Nephron (organoid): ENCODE results near the gene IL19.

ENCODE experiments used
- H3K27ac Mint-ChIP-seq, 3 experiments: 2 replicates each; pipeline ENCODE4 v1.8.0; 2020; ENCODE audit warnings: mixed read lengths in 3 of 3, mild to moderate bottlenecking in 2 of 3, moderate library complexity in 1 of 3
- H3K27me3 Mint-ChIP-seq: 2 replicates; pipeline ENCODE4 v1.8.0; 2021; ENCODE audit warnings: low read depth, mild to moderate bottlenecking, moderate library complexity, mixed read lengths
- H3K36me3 Mint-ChIP-seq: 2 replicates; pipeline ENCODE4 v1.8.0; 2020; ENCODE audit warnings: low read depth, mixed read lengths
- H3K4me1 Mint-ChIP-seq: 2 replicates; pipeline ENCODE4 v1.8.0; 2020; ENCODE audit warnings: mixed read lengths
- H3K4me3 Mint-ChIP-seq, 3 experiments: 2 replicates each; pipeline ENCODE4 v1.8.0; 2020; ENCODE audit warnings: mild to moderate bottlenecking in 3 of 3, mixed read lengths in 3 of 3, moderate library complexity in 2 of 3
- H3K9me3 Mint-ChIP-seq: 2 replicates; pipeline ENCODE4 v1.8.0; 2020; ENCODE audit warnings: mixed read lengths
- CTCF ChIP-seq, 3 experiments: fragments of 200-600 bp; sonication (generic); IDR thresholded peaks; one replicate each; pipeline ENCODE4 v1.5.0; 2021; ENCODE audit warnings: antibody characterized with exemption in 3 of 3; ENCODE audit not compliant: unreplicated experiment in 3 of 3

The IL19 gene

DNA sequence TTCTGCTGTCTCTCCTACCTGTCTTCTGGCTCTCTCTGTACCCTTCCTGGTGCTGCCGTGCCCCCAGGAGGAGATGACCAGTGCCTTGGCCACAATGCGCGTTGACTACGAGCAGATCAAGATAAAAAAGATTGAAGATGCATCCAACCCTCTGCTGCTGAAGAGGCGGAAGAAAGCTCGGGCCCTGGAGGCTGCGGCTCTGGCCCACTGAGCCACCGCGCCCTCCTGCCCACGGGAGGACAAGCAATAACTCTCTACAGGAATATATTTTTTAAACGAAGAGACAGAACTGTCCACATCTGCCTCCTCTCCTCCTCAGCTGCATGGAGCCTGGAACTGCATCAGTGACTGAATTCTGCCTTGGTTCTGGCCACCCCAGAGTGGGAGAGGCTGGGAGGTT, 38.1 kb upstream of the IL19 start:
- peaks cover 38% of the 10 kb centered on the region for H3K36me3 Mint-ChIP-seq
- H3K4me1 Mint-ChIP-seq, result peaks cover 5% of the 10 kb centered on the region
- H3K4me3 Mint-ChIP-seq, result no peak overlapping the region
- TF ChIP-seq CTCF (IDR thresholded peaks at IDR 0.05; ENCODE audit: unreplicated experiment in 3 of 3), result no peak
- H3K27me3 Mint-ChIP-seq, result no peaks in the 10 kb centered on the region
- H3K27ac Mint-ChIP-seq, result no peak overlapping the region
- no peaks in the 10 kb centered on the region for H3K9me3 Mint-ChIP-seq

- TF ChIP-seq CTCF (IDR thresholded peaks at IDR 0.05; ENCODE audit: unreplicated experiment in 3 of 3), result no peak
- no peaks in the 10 kb centered on the region for H3K9me3 Mint-ChIP-seq
- H3K4me1 Mint-ChIP-seq, result peaks cover 10% of the 10 kb centered on the region
- H3K36me3 Mint-ChIP-seq, result peaks cover 38% of the 10 kb centered on the region
- H3K27me3 Mint-ChIP-seq, result no peaks in the 10 kb centered on the region
- no peak overlapping the region for H3K27ac Mint-ChIP-seq
- no peak overlapping the region for H3K4me3 Mint-ChIP-seq
Observed at GRCh38 chr1:206732992-206733391, 37.6 kb upstream of the IL19 start.

- H3K4me1 Mint-ChIP-seq, result peaks cover 26% of the 10 kb centered on the region
- peak; percentile 65 to 76 (median 73) for TF ChIP-seq CTCF (IDR thresholded peaks at IDR 0.05; ENCODE audit: unreplicated experiment in 3 of 3)
- peaks cover 31% of the 10 kb centered on the region for H3K36me3 Mint-ChIP-seq
- no peaks in the 10 kb centered on the region for H3K9me3 Mint-ChIP-seq
- H3K27ac Mint-ChIP-seq, result no peak overlapping the region
- H3K27me3 Mint-ChIP-seq, result no peaks in the 10 kb centered on the region
- no peak overlapping the region for H3K4me3 Mint-ChIP-seq
Observed at GRCh38 chr1:206734499-206735142, 36.0 kb upstream of the IL19 start.

DNA sequence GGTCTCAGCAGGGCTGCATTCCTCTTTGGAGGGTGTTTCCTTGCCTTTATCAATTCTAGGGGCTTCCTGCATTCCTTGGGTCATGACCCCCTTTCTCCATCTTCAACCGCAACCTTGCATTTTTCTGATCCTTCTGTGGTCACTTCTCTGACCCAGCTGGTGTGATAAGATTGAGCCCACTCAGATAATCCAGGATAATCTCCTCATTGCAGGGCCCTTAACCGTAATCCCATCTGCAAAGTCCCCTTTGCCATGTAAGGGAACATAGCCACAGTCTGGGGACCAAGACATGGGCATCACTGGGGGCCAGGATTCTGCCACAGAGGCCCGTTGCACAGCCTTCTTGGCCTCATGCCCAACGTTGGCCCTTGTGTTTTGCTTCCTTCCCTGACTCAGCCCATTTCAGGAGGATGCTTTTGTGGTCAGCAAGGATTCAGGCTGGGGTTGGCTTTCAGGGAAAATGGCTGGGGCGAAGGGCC, 35.0 kb upstream of the IL19 start:
- no peak overlapping the region for H3K4me3 Mint-ChIP-seq
- TF ChIP-seq CTCF (IDR thresholded peaks at IDR 0.05; ENCODE audit: unreplicated experiment in 3 of 3), result no peak
- H3K36me3 Mint-ChIP-seq, result peaks cover 21% of the 10 kb centered on the region
- no peaks in the 10 kb centered on the region for H3K27me3 Mint-ChIP-seq
- H3K27ac Mint-ChIP-seq, result no peak overlapping the region
- H3K9me3 Mint-ChIP-seq, result no peaks in the 10 kb centered on the region
- H3K4me1 Mint-ChIP-seq, result peaks cover 32% of the 10 kb centered on the region

DNA sequence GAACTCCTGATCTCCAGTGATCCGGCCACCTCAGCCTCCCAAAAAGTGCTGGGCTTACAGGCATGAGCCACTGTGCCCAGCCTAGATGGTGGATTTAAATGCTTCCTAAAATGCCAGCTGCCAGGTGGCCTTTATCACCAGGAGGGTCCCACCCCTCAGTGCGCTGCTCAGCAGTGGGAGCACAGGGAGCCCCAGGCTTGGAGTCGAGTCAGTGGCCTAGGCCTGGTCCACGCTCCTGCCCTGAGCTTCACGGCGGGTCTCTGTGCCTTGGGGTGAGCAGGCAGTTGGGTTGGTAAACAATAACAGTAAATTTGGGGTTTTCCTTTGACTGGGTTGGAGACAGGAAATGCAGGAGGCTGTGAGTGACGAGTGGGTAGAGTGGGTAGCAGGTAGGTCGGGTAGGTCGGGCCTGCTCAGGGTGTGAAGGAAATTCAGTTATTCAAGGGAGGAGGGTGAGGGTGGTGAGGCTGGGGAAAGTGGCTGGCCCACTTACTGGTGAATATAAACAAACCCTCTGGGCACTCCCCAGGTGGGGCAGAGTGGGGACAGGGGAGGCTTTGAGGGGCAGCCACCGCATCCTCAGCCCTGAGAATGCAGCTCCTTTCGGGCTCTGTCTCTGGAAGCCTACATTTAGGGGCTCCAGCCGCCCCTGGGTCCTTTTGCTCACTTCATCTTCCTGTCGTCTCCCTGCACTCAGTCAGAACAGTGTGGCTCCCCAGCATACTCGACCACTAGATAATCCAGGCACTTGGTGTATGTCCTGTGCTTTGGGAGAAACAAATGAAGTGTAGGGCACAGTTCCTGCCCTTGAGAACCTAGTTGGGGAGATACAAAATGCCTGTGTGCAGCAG, 33.5 kb upstream of the IL19 start:
- H3K27ac Mint-ChIP-seq, result no peak overlapping the region
- TF ChIP-seq CTCF (IDR thresholded peaks at IDR 0.05; ENCODE audit: unreplicated experiment in 3 of 3), result no peak
- peaks cover 38% of the 10 kb centered on the region for H3K4me1 Mint-ChIP-seq
- H3K9me3 Mint-ChIP-seq, result no peaks in the 10 kb centered on the region
- H3K36me3 Mint-ChIP-seq, result peaks cover 14% of the 10 kb centered on the region
- no peak overlapping the region for H3K4me3 Mint-ChIP-seq
- no peaks in the 10 kb centered on the region for H3K27me3 Mint-ChIP-seq
